ENCODE results near the gene ERP44. TPM values are rescaled to one million over a fixed set of nuclear protein-coding genes. Genes with fewer than 3 reads are reported as not detected.
A peak's percentile ranks its signal among the peaks of the same experiment; 100 is the strongest.
"Not testable (repeated sequence)": the region's sequence is repeated elsewhere in the genome, so short reads cannot be mapped to it uniquely, and the experiment has no call there.

Gene ERP44
- total RNA-seq, 1 experiment from 2014 or later: 10.1 TPM

DNA sequence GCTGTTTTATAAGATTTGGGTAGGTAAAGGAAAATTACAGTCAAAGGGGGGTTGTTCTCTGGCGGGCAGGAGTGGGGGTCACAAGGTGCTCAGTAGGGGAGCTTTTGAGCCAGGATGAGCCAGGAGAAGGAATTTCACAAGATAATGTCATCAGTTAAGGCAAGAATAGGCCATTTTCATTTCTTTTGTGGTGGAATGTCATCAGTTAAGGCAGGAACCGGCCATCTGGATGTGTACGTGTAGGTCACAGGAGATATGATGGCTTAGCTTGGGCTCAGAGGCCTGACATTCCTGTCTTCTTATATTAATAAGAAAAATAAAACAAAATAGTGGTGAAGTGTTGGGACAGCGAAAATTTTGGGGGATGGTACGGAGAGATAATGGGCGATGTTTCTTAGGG is 41.5 kb upstream of the ERP44 start:
- DNase-seq (ENCODE audit: low read depth, low spot score); H3K9me3 ChIP-seq (ENCODE audit: control insufficient read depth, insufficient read depth, low read depth, low read length); H3K27ac ChIP-seq (ENCODE audit: low read length); in situ Hi-C loops (cut with HindIII; ENCODE audit: low pct_unique_long_range_greater_than_20kb, low sequenced_read_pairs); H3K27me3 ChIP-seq (ENCODE audit: control insufficient read depth, insufficient read depth, low read length); ATAC-seq; POLR2A ChIA-PET; H3K36me3 ChIP-seq (ENCODE audit: control insufficient read depth, insufficient read depth, low read length); intact Hi-C loops (cut with micrococcal nuclease; ENCODE audit: unreplicated experiment); H3K4me1 ChIP-seq (ENCODE audit: control insufficient read depth, insufficient read depth, low read length); CTCF ChIA-PET; H3K4me3 ChIP-seq (ENCODE audit: low read depth in 2 of 2, low read length in 2 of 2); BruUV-seq (replicated peaks): not testable (repeated sequence)

DNA sequence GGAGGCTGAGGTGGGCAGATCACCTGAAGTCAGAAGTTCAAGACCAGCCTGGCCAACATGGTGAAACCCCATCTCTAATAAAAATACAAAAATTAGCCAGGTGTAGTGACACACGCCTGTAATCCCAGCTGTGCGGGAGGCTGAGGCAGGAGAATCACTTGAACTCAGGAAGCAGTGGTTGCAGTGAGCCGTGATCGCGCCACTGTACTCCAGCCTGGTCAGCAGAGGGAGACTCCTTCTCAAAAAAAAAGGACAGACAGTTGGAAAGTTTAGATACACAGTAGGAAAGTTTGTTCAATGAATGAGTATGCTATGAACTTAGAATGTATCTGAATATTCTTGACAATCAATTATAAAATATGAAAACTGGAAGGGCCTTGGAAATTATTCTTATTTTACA is 38.0 kb upstream of the ERP44 start:
- H3K4me3 ChIP-seq (ENCODE audit: low read depth in 2 of 2, low read length in 2 of 2); in situ Hi-C loops (cut with HindIII; ENCODE audit: low pct_unique_long_range_greater_than_20kb, low sequenced_read_pairs); ATAC-seq; DNase-seq (ENCODE audit: low read depth, low spot score); BruUV-seq (replicated peaks); H3K36me3 ChIP-seq (ENCODE audit: control insufficient read depth, insufficient read depth, low read length); H3K4me1 ChIP-seq (ENCODE audit: control insufficient read depth, insufficient read depth, low read length); H3K27ac ChIP-seq (ENCODE audit: low read length); POLR2A ChIA-PET; H3K27me3 ChIP-seq (ENCODE audit: control insufficient read depth, insufficient read depth, low read length); CTCF ChIA-PET; H3K9me3 ChIP-seq (ENCODE audit: control insufficient read depth, insufficient read depth, low read depth, low read length): not testable (repeated sequence)
- TF ChIP-seq, protein P1, sequence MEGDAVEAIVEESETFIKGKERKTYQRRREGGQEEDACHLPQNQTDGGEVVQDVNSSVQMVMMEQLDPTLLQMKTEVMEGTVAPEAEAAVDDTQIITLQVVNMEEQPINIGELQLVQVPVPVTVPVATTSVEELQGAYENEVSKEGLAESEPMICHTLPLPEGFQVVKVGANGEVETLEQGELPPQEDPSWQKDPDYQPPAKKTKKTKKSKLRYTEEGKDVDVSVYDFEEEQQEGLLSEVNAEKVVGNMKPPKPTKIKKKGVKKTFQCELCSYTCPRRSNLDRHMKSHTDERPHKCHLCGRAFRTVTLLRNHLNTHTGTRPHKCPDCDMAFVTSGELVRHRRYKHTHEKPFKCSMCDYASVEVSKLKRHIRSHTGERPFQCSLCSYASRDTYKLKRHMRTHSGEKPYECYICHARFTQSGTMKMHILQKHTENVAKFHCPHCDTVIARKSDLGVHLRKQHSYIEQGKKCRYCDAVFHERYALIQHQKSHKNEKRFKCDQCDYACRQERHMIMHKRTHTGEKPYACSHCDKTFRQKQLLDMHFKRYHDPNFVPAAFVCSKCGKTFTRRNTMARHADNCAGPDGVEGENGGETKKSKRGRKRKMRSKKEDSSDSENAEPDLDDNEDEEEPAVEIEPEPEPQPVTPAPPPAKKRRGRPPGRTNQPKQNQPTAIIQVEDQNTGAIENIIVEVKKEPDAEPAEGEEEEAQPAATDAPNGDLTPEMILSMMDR (IDR thresholded peaks at IDR 0.05): peak; percentile 37; the same call in 1 of the 2 replicates
- intact Hi-C loops (cut with micrococcal nuclease; ENCODE audit: unreplicated experiment): loop anchor here (10.0 kb wide), 1 partner anchor 58 kb away; no protein-coding TSS in a partner anchor

DNA sequence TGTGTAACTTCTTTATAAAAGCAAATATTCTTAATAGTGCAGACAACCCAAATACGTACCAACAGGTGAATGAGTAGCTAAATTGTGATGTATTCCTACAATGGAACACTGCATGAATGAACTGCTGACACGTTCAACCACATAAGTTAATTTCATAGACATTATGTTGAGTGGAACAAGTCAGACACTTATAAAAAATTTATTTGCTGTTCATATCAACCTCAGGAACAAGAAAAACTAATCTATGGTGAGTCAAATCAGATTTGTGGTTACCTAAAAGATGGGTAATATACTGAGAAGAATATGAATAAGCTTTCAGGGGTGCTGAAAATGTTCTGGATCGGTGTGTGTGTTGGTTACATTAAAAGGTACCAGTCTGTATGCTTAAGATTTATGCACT is 35.9 kb upstream of the ERP44 start:
- in situ Hi-C loops (cut with HindIII; ENCODE audit: low pct_unique_long_range_greater_than_20kb, low sequenced_read_pairs) (no loop called here), intact Hi-C loops (cut with micrococcal nuclease; ENCODE audit: unreplicated experiment) (loop anchor here (10.0 kb wide), 1 partner anchor 60 kb away; no protein-coding TSS in a partner anchor)
- Histone ChIP-seq H3K9me3 (ENCODE audit: control insufficient read depth, insufficient read depth, low read depth, low read length) (no peaks in the 10 kb centered on the region), H3K27ac (ENCODE audit: low read length) (no peak overlapping the region), H3K27me3 (ENCODE audit: control insufficient read depth, insufficient read depth, low read length) (no peaks in the 10 kb centered on the region), H3K4me1 (ENCODE audit: control insufficient read depth, insufficient read depth, low read length) (no peaks in the 10 kb centered on the region), H3K36me3 (ENCODE audit: control insufficient read depth, insufficient read depth, low read length) (no peaks in the 10 kb centered on the region), H3K4me3 (ENCODE audit: low read depth in 2 of 2, low read length in 2 of 2) (no peak overlapping the region)
- no peak for DNase-seq (ENCODE audit: low read depth, low spot score)
- no peak for ATAC-seq
- ChIA-PET POLR2A (no interaction called here), CTCF (no interaction called here)
- BruUV-seq (replicated peaks): no TSS peak
- TF ChIP-seq, protein P2, sequence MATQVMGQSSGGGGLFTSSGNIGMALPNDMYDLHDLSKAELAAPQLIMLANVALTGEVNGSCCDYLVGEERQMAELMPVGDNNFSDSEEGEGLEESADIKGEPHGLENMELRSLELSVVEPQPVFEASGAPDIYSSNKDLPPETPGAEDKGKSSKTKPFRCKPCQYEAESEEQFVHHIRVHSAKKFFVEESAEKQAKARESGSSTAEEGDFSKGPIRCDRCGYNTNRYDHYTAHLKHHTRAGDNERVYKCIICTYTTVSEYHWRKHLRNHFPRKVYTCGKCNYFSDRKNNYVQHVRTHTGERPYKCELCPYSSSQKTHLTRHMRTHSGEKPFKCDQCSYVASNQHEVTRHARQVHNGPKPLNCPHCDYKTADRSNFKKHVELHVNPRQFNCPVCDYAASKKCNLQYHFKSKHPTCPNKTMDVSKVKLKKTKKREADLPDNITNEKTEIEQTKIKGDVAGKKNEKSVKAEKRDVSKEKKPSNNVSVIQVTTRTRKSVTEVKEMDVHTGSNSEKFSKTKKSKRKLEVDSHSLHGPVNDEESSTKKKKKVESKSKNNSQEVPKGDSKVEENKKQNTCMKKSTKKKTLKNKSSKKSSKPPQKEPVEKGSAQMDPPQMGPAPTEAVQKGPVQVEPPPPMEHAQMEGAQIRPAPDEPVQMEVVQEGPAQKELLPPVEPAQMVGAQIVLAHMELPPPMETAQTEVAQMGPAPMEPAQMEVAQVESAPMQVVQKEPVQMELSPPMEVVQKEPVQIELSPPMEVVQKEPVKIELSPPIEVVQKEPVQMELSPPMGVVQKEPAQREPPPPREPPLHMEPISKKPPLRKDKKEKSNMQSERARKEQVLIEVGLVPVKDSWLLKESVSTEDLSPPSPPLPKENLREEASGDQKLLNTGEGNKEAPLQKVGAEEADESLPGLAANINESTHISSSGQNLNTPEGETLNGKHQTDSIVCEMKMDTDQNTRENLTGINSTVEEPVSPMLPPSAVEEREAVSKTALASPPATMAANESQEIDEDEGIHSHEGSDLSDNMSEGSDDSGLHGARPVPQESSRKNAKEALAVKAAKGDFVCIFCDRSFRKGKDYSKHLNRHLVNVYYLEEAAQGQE (IDR thresholded peaks at IDR 0.05; ENCODE audit: insufficient read depth in 1 of 2, low read depth in 2 of 2, low read length in 1 of 2): no peak
- TF ChIP-seq TCF7L2 (IDR thresholded peaks at IDR 0.05; ENCODE audit: low read depth, low read length): no peak
- TF ChIP-seq POLR2AphosphoS5 (IDR thresholded peaks at IDR 0.05; ENCODE audit: low read depth, low read length): no peak
- TF ChIP-seq SIN3A (IDR thresholded peaks at IDR 0.05; ENCODE audit: borderline replicate concordance, insufficient read depth, low read depth, low read length): no peak
- TF ChIP-seq, protein P1 (IDR thresholded peaks at IDR 0.05): no peak

All from Panc1 (cell line).